ENCODE data around the gene DHH.

Gene DHH

GRCh38 chr12:49041881-49042484, 52.6 kb downstream of the DHH start (continued):
- TF ChIP-seq ZNF544 (tag by site-specific recombination; IDR thresholded peaks at IDR 0.05) (no peak), GLIS2 (tag by site-specific recombination; IDR thresholded peaks at IDR 0.05) (no peak), ZNF513 (tag by site-specific recombination; IDR thresholded peaks at IDR 0.05) (no peak), ZNF324 (tag by site-specific recombination; IDR thresholded peaks at IDR 0.05) (no peak), SP2 (tag by site-specific recombination; IDR thresholded peaks at IDR 0.05) (peak; percentile 34), ZBTB10 (tag by site-specific recombination; IDR thresholded peaks at IDR 0.05) (no peak), ZNF548 (tag by site-specific recombination; IDR thresholded peaks at IDR 0.05) (no peak), ZNF169 (tag by site-specific recombination; IDR thresholded peaks at IDR 0.05) (no peak), AEBP2 (tag by site-specific recombination; IDR thresholded peaks at IDR 0.05; ENCODE audit: borderline replicate concordance) (no peak)

GRCh38 chr12:49041036-49041880, 53.3 kb downstream of the DHH start:
- ChIA-PET POLR2A (interaction anchor here (0.5 kb wide), 1 partner anchor 60 kb away, joined by 3 read pairs; no protein-coding TSS in a partner anchor), CTCF (interaction anchor here (1.0 to 1.1 kb wide), 2 partner anchors 22 to 51 kb away, joined by 3 to 5 read pairs; no protein-coding TSS in a partner anchor)
- TF ChIP-seq ZNF394 (tag by site-specific recombination; IDR thresholded peaks at IDR 0.05; ENCODE audit: borderline replicate concordance): peak; percentile 49; the same call in 1 of the 2 replicates
- TF ChIP-seq ZNF433 (tag by site-specific recombination; IDR thresholded peaks at IDR 0.05; ENCODE audit: low read depth): no peak
- H3K27ac ChIP-seq (ENCODE audit: extremely low read depth, low read depth, low read length): no peak overlapping the region
- H3K9me3 ChIP-seq (ENCODE audit: control insufficient read depth, insufficient read depth, low read depth, low read length): no peaks in the 10 kb centered on the region
- no peak overlapping the region for H3K4me3 ChIP-seq (ENCODE audit: low read depth, low read length)
- peaks cover 16 to 98% of the 10 kb centered on the region in 2 experiments for H3K36me3 ChIP-seq (ENCODE audit: control insufficient read depth in 2 of 2, insufficient read depth in 1 of 2, low read length in 2 of 2)
- no peaks in the 10 kb centered on the region for H3K4me1 ChIP-seq (ENCODE audit: control insufficient read depth, insufficient read depth, low read length)

- Histone ChIP-seq H3K4me3 (ENCODE audit: low read depth, low read length) (no peak overlapping the region), H3K9me3 (ENCODE audit: control insufficient read depth, insufficient read depth, low read depth, low read length) (no peaks in the 10 kb centered on the region), H3K36me3 (ENCODE audit: control insufficient read depth in 2 of 2, insufficient read depth in 1 of 2, low read length in 2 of 2) (peaks cover 21 to 97% of the 10 kb centered on the region in 2 experiments), H3K27ac (ENCODE audit: extremely low read depth, low read depth, low read length) (no peak overlapping the region), H3K4me1 (ENCODE audit: control insufficient read depth, insufficient read depth, low read length) (no peaks in the 10 kb centered on the region)
- TF ChIP-seq RBAK (tag by site-specific recombination; IDR thresholded peaks at IDR 0.05): no peak
- TF ChIP-seq HIC1 (tag by site-specific recombination; IDR thresholded peaks at IDR 0.05): 0 out of 2 replicates have a peak, but pooled peaks have one; percentile 43
- ChIA-PET POLR2A (interaction anchor here (0.5 to 1.5 kb wide), 2 partner anchors 9 to 61 kb away, joined by 3 to 6 read pairs; no protein-coding TSS in a partner anchor), CTCF (interaction anchor here (0.5 to 1.6 kb wide), 3 partner anchors 38 to 52 kb away, joined by 3 to 5 read pairs (median 4); no protein-coding TSS in a partner anchor)
Measured at GRCh38 chr12:49040364-49040855, 54.2 kb downstream of the DHH start.
